ENCODE data around the gene MTUS2.

The MTUS2 gene

DNA sequence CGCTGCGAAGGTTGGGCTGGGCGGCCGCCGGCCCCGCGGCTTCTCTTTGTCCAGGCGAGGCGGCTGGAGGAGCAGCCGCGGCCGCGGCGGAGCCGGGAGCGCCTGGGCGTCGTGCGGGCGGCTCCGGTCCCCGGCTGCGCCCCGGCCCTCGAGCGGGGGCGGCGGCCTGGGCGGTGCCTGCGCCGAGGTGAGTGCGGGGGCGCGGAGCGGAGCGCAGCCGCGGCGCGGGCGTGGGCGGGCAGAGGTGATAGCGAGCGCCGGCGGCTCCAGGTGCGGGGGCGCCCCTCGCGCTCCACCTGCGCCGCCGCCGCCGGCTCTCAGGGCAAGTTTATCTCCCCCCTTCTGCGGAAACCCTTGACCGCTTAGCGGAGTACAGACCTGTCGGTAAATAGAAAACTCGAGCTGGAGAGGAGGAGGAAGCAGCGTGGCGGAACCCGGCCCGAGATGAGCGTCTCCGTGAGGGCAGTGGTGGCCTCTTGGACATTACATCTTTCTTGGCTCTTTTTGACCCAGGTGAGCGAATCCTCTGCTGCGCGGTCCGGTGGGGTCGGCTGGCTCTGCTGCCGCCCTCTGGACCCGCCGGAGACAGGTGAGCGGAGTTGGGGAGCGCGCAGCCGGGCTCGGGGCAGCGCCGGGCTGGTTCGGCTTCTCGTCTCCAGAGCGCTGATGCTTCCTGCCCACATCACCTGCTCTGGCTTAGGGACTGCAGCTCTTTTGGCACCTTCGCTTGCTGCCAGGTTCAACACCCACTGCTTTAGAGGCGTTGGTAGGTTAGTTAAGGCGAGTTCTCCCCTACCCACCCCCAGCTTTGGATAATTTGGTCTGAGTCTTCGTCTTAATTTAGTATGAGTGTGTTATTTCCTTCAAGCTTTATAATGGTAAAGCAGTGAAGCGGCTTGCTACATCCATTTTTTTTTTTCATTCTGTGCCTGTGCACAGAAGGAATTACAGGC, at the start of gene MTUS2:
TSS of gene MTUS2 (plus strand) at position 241 of the 953 bp plus-strand sequence.
- DNase-seq (ENCODE audit: low spot score) = no peak

DNA sequence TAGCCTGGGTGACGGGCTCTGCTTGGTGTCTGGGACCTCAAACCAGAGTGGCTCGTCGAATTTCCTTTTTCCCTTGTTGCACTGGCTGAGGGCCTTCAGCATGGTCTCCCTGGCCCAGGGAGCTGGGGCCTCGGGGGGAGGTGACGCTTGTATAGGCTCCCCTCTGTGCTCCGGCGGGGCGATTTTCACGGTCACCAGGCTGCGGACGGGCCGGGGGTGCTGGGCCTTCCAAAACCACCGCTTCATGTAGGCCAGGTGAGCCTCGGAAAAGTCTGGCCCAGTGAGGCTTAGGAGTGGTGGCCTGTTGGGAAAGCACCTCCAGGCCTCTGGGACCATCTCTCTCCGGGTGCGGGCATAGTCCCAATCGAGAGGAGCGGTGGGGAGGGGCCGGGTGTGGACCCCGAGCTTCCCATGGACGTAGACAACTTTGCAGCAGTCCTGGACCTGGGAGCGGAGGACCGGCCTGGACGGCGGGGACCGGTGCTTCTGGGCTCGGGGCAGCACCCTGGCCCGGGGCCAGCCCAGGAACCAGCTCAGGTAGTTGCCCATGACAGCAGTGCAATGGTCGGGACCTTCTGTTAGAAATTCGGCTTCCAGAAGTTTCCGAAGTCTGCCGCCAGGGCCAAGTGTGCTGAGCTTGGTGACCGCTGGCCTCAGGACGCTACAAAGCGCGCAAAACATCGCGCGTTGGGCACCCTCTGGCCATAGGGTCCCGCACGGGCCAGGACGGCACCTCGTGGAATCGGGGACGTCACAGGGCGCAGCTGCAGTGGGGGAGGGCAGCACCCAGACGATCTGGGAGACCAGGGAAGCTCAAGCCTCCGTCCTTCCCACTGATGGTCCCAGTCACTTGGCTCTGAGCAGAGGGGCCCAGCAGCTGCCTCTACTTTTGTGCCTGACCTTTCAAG, 41.6 kb upstream of the MTUS2 start:
- DNase-seq (ENCODE audit: low spot score) = no peak

- no peak for DNase-seq (ENCODE audit: low spot score)
Measured at GRCh38 chr13:28792992-28793391, 27.1 kb upstream of the MTUS2 start.

DNA sequence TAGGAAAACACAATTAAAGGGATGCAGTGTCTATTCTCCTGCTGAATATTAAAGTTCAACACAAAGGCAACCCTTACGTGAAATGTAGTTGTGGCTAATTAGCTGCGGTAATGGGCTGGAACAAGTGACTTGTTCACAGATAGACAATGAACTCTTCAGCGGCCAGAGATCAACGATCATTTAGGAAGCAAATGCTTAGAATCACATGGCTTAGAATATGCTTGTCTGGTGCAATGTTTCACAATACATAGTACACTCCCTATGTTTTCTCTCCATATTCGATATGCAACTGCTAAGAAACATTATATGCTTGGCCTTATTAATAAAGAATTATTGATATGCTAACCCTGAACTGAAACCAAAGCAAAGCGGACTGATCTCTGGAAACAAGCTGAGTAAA, 25.7 kb upstream of the MTUS2 start:
- no peak for DNase-seq (ENCODE audit: low spot score)

GRCh38 chr13:28796938-28797257, 23.2 kb upstream of the MTUS2 start:
- DNase-seq (ENCODE audit: low spot score) = no peak

GRCh38 chr13:28805193-28805819, 14.8 kb upstream of the MTUS2 start:
- no peak for DNase-seq (ENCODE audit: low spot score)

DNA sequence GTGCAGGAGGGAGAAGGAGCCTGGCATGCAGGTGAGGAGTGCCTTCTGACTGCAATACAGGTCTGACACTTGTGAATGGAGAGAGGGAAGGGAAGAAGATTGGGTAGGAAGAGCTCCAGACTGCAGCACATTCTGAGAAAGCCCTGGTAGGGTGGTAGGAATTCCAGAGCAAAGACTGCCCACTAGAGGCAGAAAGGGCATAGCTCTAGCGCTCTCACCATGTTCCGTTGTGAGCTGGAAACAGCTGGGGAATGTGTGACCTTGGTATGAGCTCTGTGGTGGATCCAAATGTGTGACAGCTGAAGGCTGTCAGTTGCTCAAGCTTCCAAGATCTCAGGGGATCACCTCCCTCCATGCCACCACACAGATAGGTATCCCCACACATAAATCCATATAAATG, 2.9 kb upstream of the MTUS2 start:
- DNase-seq (ENCODE audit: low spot score) = no peak

DNA sequence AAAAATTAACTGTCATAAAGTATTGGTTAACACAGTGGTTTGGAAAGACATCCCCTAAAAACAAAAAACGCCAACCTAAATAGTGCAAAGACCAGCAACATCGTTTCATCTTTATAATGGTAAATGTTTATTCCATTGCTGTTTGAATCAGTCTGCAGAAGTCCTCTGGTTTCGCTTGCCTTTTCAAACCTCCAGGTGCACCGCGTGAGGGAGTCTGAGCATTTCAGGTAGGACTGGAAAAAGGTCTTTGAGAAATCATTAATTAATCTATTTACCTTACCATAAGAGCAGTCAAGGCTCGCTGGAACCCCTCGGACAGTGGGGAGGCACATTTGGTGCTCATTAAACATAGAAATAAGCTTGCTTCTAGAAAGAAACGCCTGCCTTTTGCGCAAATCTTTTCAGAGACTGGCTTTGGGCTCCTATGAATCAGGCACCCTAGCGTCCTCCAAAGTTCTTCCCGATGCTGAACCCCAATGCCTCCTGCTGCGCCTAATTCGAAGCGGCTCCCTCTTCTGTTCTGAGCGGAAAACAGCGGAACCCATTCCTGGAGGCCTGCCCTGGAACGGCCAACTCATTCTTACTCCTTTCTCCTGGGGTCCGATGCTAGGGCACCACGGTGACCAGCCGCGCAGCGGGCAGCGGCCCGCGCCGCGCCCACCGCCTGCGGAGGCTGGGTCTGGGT, 951 bp upstream of the MTUS2 start:
- DNase-seq (ENCODE audit: low spot score) = peak; percentile 34

- peak; percentile 71 for DNase-seq (ENCODE audit: low spot score)
Measured at GRCh38 chr13:28819735-28820098, 422 bp upstream of the MTUS2 start.

GRCh38 chr13:28822151-28822550, 2.0 kb downstream of the MTUS2 start:
- no peak for DNase-seq (ENCODE audit: low spot score)

DNA sequence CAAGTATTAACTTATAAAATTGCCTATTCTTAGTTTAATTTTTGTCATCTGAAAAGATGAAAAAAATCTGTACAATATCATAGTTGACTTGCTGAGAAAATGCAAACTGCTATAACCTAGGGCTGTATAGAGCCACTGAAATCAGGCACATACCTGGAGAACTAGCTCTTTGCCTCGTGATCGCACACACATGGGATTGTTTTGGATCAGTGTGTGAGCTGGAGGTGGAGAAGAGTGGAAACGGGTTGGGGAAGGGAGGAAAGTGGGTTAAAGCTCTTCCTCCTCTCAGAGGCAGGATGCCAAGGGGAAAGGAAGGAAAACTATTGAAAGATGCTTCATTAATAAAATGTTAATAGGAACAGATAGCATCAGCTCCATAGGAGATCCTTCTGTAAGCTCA, 2.7 kb downstream of the MTUS2 start:
- DNase-seq (ENCODE audit: low spot score) = no peak

DNA sequence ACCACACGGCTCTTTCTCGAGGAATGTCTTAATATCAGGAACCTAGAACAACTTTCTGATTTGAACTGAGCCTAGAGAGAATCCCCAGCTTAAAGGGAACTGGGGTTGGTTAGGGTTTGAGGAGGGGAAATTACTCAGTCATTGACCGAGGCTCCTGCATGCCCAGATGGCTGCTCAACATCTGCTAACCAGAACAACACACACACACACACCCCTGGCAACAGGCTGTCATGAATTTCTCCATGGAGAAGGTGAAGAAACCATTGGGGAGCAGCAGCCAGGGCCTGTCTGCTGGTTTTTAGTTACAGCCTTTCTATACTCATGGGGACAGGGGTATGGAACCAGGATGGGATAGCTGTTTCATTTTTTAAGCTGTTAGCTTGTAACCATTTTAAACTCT, 5.2 kb downstream of the MTUS2 start:
- no peak for DNase-seq (ENCODE audit: low spot score)

- DNase-seq (ENCODE audit: low spot score) = no peak
Measured at GRCh38 chr13:28826368-28826767, 6.2 kb downstream of the MTUS2 start.

- DNase-seq (ENCODE audit: low spot score) = no peak
Measured at GRCh38 chr13:28830580-28830979, 10.4 kb downstream of the MTUS2 start.

- DNase-seq (ENCODE audit: low spot score) = no peak
Measured at GRCh38 chr13:28831117-28831516, 11.0 kb downstream of the MTUS2 start.

DNA sequence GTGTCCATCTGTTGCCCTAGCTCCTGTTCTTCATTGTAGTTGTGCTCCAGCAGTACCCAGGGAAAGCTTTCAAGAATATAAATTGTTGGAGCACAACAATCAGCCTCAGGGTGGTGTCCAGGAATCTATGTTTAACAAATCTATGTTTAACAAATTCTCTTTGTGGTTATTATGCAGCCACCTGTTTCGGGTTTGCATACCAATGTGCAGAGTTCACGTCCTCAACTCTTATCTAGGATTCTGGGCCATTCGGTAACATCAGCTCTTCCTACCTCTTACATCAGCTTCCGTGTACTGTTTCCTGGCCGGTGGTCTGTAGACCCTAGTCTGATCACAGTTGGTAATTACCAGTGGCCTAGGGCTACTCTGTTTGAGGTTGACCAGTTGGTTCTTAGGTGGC, 17.0 kb downstream of the MTUS2 start:
- no peak for DNase-seq (ENCODE audit: low spot score)

DNA sequence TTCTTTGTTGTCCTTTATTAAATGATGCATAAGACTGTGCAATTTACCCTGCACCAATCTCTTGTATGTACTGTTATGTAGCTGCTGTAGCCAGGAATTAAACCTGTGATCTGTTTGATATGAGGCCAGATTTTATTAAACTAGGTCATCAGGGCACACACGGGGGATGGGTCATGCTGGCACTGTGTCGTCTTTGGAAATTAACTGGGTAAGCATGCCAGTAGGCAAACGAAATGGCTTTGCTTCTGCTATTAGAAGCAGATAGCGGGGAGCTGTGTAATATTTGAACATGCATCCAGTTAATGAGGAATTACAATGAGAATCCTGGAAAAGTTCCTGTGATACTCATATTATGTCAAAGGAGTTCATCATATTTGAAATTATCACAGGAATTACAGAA, 23.5 kb downstream of the MTUS2 start:
- DNase-seq (ENCODE audit: low spot score) = no peak

- no peak for DNase-seq (ENCODE audit: low spot score)
Measured at GRCh38 chr13:28849441-28849840, 29.3 kb downstream of the MTUS2 start.

- DNase-seq (ENCODE audit: low spot score) = no peak
Measured at GRCh38 chr13:28850226-28850625, 30.1 kb downstream of the MTUS2 start.

GRCh38 chr13:28851422-28851821, 31.3 kb downstream of the MTUS2 start:
- DNase-seq (ENCODE audit: low spot score) = no peak

DNA sequence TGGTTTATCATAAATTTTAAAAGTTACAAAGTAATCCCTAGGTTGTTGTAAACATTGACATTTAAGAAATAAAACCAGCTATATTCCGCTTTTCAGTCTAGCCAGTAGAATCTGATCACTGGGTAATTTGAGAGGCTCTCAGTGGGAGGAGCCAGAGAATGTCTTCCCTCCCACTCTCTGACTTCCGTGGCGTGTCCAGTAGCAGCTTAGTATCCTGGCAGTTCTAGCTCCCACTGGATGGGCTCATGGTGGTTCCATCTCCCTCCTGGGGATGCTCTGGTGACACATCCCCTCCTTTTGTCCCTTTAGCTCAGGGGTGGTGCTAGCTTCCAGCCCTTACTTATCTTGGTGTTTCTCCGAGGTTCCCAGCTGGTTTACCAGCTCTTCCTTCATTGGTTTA, 34.5 kb downstream of the MTUS2 start:
- no peak for DNase-seq (ENCODE audit: low spot score)

GRCh38 chr13:28856287-28856686, 36.1 kb downstream of the MTUS2 start:
- no peak for DNase-seq (ENCODE audit: low spot score)
